HepG2 (cell line): ENCODE measurements around the gene STK10. TPM values are rescaled to one million over a fixed set of nuclear protein-coding genes. Genes with fewer than 3 reads are reported as not detected.

Source experiments
- ATAC-seq: fragments of 200-7000 bp; cut with Tn5 transposase; 3 replicates; pipeline ENCODE4 v1.9.1; 2020; ENCODE audit warnings: mild to moderate bottlenecking, moderate library complexity
- BruUV-seq: library from RNA; stranded (reverse); fragments of 400-500 nt; replicated peaks from 2 replicates; lab custom pipeline; 2021; lab: Mats Ljungman, UMichigan
- CTCF ChIA-PET: fragments of 300-600 bp; formaldehyde crosslinking; extraction: SDS; loops from one replicate; lab custom pipeline; 2021; ENCODE audit warnings: low total read pairs, inconsistent platforms, low intra/inter-chr PET ratio; lab: Yijun Ruan, JAX
- POLR2A ChIA-PET: fragments of 350-600 bp; sonication (Branson Sonifier 250); formaldehyde crosslinking; loops from one replicate; lab custom pipeline; 2020; ENCODE audit warnings: antibody characterized with exemption, inconsistent platforms; lab: Yijun Ruan, JAX
- DNase-seq: peaks from one replicate; pipeline ENCODE4 v3.0.0-alpha.2; 2015; ENCODE audit warnings: low spot score
- FAIRE-seq: peaks from 3 replicates; lab custom pipeline; 2011; peaks lifted over from hg19 to GRCh38; lab: Jason Lieb, UNC
- H2AFZ ChIP-seq: one replicate; pipeline ENCODE4 v1.6.1; 2011; ENCODE audit warnings: low read length, inconsistent platforms
- H3K27ac ChIP-seq: fragments of 300-600 bp; 3 replicates; pipeline ENCODE4 v1.8.0; 2011; ENCODE audit warnings: mixed run types, mild to moderate bottlenecking, mixed read lengths, low read length, inconsistent platforms; ENCODE audit not compliant: insufficient read depth; ENCODE audit errors: extremely low read length
- H3K27me3 ChIP-seq, 2 experiments: fragments of 200-600 bp in 1 of 2; 2 replicates in 1 of 2; 3 replicates in 1 of 2; pipeline versions ENCODE4 v1.6.0 to v1.8.0; 2011; ENCODE audit warnings: low read length in 2 of 2, mild to moderate bottlenecking in 2 of 2, moderate library complexity in 2 of 2, inconsistent platforms in 1 of 2; ENCODE audit not compliant: insufficient read depth in 2 of 2, control insufficient read depth in 1 of 2
- H3K36me3 ChIP-seq, 2 experiments: fragments of 200-600 bp in 1 of 2; replicated peaks in 1 of 2; 2 replicates in 1 of 2; 3 replicates in 1 of 2; pipeline versions ENCODE4 v1.5.1 to v1.8.0; 2011; ENCODE audit warnings: low read length in 2 of 2, inconsistent platforms in 1 of 2; ENCODE audit not compliant: insufficient read depth in 2 of 2, control insufficient read depth in 1 of 2
- H3K4me1 ChIP-seq: 2 replicates; pipeline ENCODE4 v1.5.1; 2012; ENCODE audit warnings: low read length, inconsistent platforms; ENCODE audit not compliant: insufficient read depth
- H3K4me2 ChIP-seq: 2 replicates; pipeline ENCODE4 v1.6.0; 2011; ENCODE audit warnings: low read depth, low read length, inconsistent platforms
- H3K4me3 ChIP-seq, 3 experiments: fragments of 200-600 bp in 1 of 3; sonication (generic), shearing (Covaris generic) in 1 of 3; replicated peaks in 1 of 3; 2 replicates each; pipeline ENCODE4 v1.5.1; 2011 to 2016; ENCODE audit warnings: low read length in 3 of 3, inconsistent platforms in 2 of 3, low read depth in 2 of 3, mild to moderate bottlenecking in 2 of 3, control low read depth in 1 of 3, mixed read lengths in 1 of 3; ENCODE audit not compliant: insufficient read depth in 1 of 3
- H3K79me2 ChIP-seq: one replicate; pipeline ENCODE4 v1.6.1; 2011; ENCODE audit warnings: low read length, inconsistent platforms; ENCODE audit not compliant: insufficient read depth
- H3K9ac ChIP-seq: 2 replicates; pipeline ENCODE4 v1.6.0; 2011; ENCODE audit warnings: mild to moderate bottlenecking, low read depth, low read length, inconsistent platforms; ENCODE audit not compliant: insufficient read depth
- H3K9me3 ChIP-seq: 2 replicates; pipeline ENCODE4 v1.5.1; 2012; ENCODE audit warnings: mild to moderate bottlenecking, low read length
- H4K20me1 ChIP-seq: 2 replicates; pipeline ENCODE4 v1.6.0; 2011; ENCODE audit warnings: inconsistent platforms, mild to moderate bottlenecking, low read length, moderate library complexity; ENCODE audit not compliant: insufficient read depth
- ATF2 ChIP-seq: sonication (generic); formaldehyde crosslinking; IDR thresholded peaks from 2 replicates; pipeline ENCODE4 v1.4.0; 2020; ENCODE audit warnings: missing genetic modification reagents
- CTCF ChIP-seq: sonication (generic); formaldehyde crosslinking; IDR thresholded peaks from 2 replicates; pipeline ENCODE4 v1.5.0; 2020; ENCODE audit warnings: mild to moderate bottlenecking, missing genetic modification reagents, moderate library complexity
- HMG20B ChIP-seq: conservative IDR thresholded peaks from 2 replicates; pipeline ENCODE4 v1.6.1; 2016; ENCODE audit warnings: missing genetic modification reagents, missing compliant biosample characterization
- KDM1A ChIP-seq: IDR thresholded peaks from 2 replicates; pipeline ENCODE4 v1.6.1; 2016; ENCODE audit warnings: missing compliant biosample characterization
- KLF13 ChIP-seq: sonication (generic); formaldehyde crosslinking; IDR thresholded peaks from 2 replicates; pipeline ENCODE4 v1.4.0; 2020; ENCODE audit warnings: mild to moderate bottlenecking, missing genetic modification reagents
- SNAI1 ChIP-seq: sonication (generic); formaldehyde crosslinking; IDR thresholded peaks from 2 replicates; pipeline ENCODE4 v1.5.0; 2020; ENCODE audit warnings: mild to moderate bottlenecking, missing genetic modification reagents, borderline replicate concordance
- ZBTB1 ChIP-seq: sonication (generic); formaldehyde crosslinking; IDR thresholded peaks from 2 replicates; pipeline ENCODE4 v1.4.0; 2020; ENCODE audit warnings: missing genetic modification reagents, borderline replicate concordance
- ZNF740 ChIP-seq: sonication (generic); formaldehyde crosslinking; IDR thresholded peaks from 2 replicates; pipeline ENCODE4 v1.4.0; 2020; ENCODE audit warnings: missing genetic modification reagents
- ZNF772 ChIP-seq: sonication (generic); formaldehyde crosslinking; IDR thresholded peaks from 2 replicates; pipeline ENCODE4 v1.5.0; 2020; ENCODE audit warnings: mild to moderate bottlenecking, missing genetic modification reagents
- ZNF777 ChIP-seq: sonication (generic); formaldehyde crosslinking; IDR thresholded peaks from 2 replicates; pipeline ENCODE4 v1.4.0; 2020; ENCODE audit warnings: missing genetic modification reagents
- WGBS: methylation state at CpG from one replicate; pipeline ENCODE4 v1.1.6; 2017; ENCODE audit warnings: low lambda C conversion rate; 5-methylcytosine and 5-hydroxymethylcytosine counted together
- in situ Hi-C: cut with HindIII; loops from 2 replicates; pipeline ENCODE4 v1.10.0; 2017; ENCODE audit warnings: low pct_unique_long_range_greater_than_20kb; ENCODE audit not compliant: extremely low pct_ligation_motif_present
- intact Hi-C: fragments of 100-400 bp; cut with micrococcal nuclease; formaldehyde crosslinking; loops from one replicate; pipeline ENCODE4 v1.10.0; 2022; ENCODE audit not compliant: unreplicated experiment
- polyA plus RNA-seq, 8 experiments: library from polyadenylated mRNA; depleted of rRNA in 3 of 8; stranded (reverse) in 7 of 8; unstranded in 1 of 8; fragments of >200 nt; fragmentation: Illumina TruSeq in 4 of 8; extraction: Trizol in 4 of 8; gene quantifications; 2 replicates each; pipeline versions ENCODE4 v1.2.1 to v1.2.3, GENCODE V29; 2011 to 2016; ENCODE audit warnings: low read depth in 4 of 8, missing spikeins in 1 of 8, mixed read lengths in 1 of 8; ENCODE audit not compliant: insufficient read depth in 1 of 8
- total RNA-seq, 5 experiments: library from RNA; depleted of rRNA; stranded (reverse); fragments of >200 nt; fragmentation: Illumina TruSeq; extraction: Trizol; gene quantifications; 2 replicates each; pipeline ENCODE4 v1.2.3, GENCODE V29; 2016; ENCODE audit warnings: low read depth in 1 of 5
- TF ChIP-seq, protein P1 (sequence below): sonication (generic); formaldehyde crosslinking; IDR thresholded peaks from 2 replicates; pipeline ENCODE4 v1.4.0; 2020; ENCODE audit warnings: missing genetic modification reagents

Gene STK10
- total and polyA plus RNA-seq, 2 of the 13 experiments (the other 11 are each of a cell fraction or from before 2014, with no cell fraction given): 7.0 to 7.2 TPM

GRCh38 chr5:172052450-172053236, 135.4 kb downstream of the STK10 start:
- no TSS peak for BruUV-seq
- WGBS: 92% methylated on average over 16 of the region's 19 CpGs
- intact Hi-C loops: no loop called here
- Histone ChIP-seq H3K4me2 (no peak overlapping the region), H3K79me2 (no peaks in the 10 kb centered on the region), H3K4me3 (no peak overlapping the region), H3K27ac (no peak overlapping the region), H3K36me3 (peaks cover 2 to 4% of the 10 kb centered on the region in 2 experiments; a peak in 3 of 5 replicates), H2AFZ (no peak overlapping the region), H3K27me3 (no peaks in the 10 kb centered on the region), H3K9ac (no peak overlapping the region), H4K20me1 (no peaks in the 10 kb centered on the region), H3K4me1 (peaks cover 4% of the 10 kb centered on the region), H3K9me3 (no peaks in the 10 kb centered on the region)
- CTCF ChIA-PET: no interaction called here
- ATAC-seq (no peak), FAIRE-seq (no peak), DNase-seq (no peak)
- POLR2A ChIA-PET: no interaction called here
- TF ChIP-seq CTCF (CRISPR knock-in tag): 0 out of 2 replicates have a peak, but pooled peaks have one; percentile 5
- no peak for TF ChIP-seq SNAI1 (CRISPR knock-in tag)
- in situ Hi-C loops: no loop called here

- no peak overlapping the region for H2AFZ ChIP-seq
- no peaks in the 10 kb centered on the region for H3K9me3 ChIP-seq
- no peak overlapping the region for H3K4me2 ChIP-seq
- ATAC-seq (no peak), DNase-seq (no peak), FAIRE-seq (no peak)
- H3K27ac ChIP-seq: no peak overlapping the region
- peaks cover 12% of the 10 kb centered on the region for H3K4me1 ChIP-seq
- intact Hi-C loops: no loop called here
- ChIA-PET POLR2A (no interaction called here), CTCF (no interaction called here)
- 91% methylated on average over 16 of the region's 16 CpGs for WGBS
- H4K20me1 ChIP-seq: no peaks in the 10 kb centered on the region
- no peaks in the 10 kb centered on the region for H3K79me2 ChIP-seq
- in situ Hi-C loops: no loop called here
- no TSS peak for BruUV-seq
- no peak overlapping the region for H3K9ac ChIP-seq
- peaks cover 0 to 1% of the 10 kb centered on the region in 2 experiments; a peak in 3 of 5 replicates for H3K36me3 ChIP-seq
- no peak overlapping the region for H3K4me3 ChIP-seq
- no peaks in the 10 kb centered on the region for H3K27me3 ChIP-seq
- no peak for TF ChIP-seq ATF2 (CRISPR knock-in tag)
- no peak for TF ChIP-seq KDM1A (CRISPR knock-in tag)
- TF ChIP-seq ZNF772 (CRISPR knock-in tag): no peak
- no peak for TF ChIP-seq HMG20B (CRISPR knock-in tag)
- no peak for TF ChIP-seq ZNF740 (CRISPR knock-in tag)
- no peak for TF ChIP-seq ZBTB1
- TF ChIP-seq KLF13 (CRISPR knock-in tag): no peak
- TF ChIP-seq, protein P1, sequence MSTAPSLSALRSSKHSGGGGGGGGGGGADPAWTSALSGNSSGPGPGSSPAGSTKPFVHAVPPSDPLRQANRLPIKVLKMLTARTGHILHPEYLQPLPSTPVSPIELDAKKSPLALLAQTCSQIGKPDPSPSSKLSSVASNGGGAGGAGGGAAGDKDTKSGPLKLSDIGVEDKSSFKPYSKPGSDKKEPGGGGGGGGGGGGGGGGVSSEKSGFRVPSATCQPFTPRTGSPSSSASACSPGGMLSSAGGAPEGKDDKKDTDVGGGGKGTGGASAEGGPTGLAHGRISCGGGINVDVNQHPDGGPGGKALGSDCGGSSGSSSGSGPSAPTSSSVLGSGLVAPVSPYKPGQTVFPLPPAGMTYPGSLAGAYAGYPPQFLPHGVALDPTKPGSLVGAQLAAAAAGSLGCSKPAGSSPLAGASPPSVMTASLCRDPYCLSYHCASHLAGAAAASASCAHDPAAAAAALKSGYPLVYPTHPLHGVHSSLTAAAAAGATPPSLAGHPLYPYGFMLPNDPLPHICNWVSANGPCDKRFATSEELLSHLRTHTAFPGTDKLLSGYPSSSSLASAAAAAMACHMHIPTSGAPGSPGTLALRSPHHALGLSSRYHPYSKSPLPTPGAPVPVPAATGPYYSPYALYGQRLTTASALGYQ: no peak
- no peak for TF ChIP-seq ZNF777 (CRISPR knock-in tag)
These were observed 136.2 kb downstream of the STK10 start for GRCh38 chr5:172051643-172052339.
